H9 (cell line): Measurements from ENCODE around the gene PSTPIP1. TPM values are rescaled to one million over a fixed set of nuclear protein-coding genes. Genes with fewer than 3 reads are reported as not detected.

Source experiments
- DNase-seq: peaks from one replicate; pipeline ENCODE4 v3.0.0-alpha.2; 2017
- H2AFZ ChIP-seq: one replicate; pipeline ENCODE4 v1.6.1; 2013; ENCODE audit warnings: mild to moderate bottlenecking, low read length, control low read depth, moderate library complexity
- H2AK5ac ChIP-seq: 2 replicates; pipeline ENCODE4 v1.6.1; 2013; ENCODE audit warnings: low read length, control low read depth, mixed read lengths; ENCODE audit not compliant: insufficient read length
- H2BK120ac ChIP-seq: one replicate; pipeline ENCODE4 v1.6.1; 2013; ENCODE audit warnings: low read depth, mild to moderate bottlenecking, low read length, control low read depth, inconsistent platforms; ENCODE audit not compliant: poor library complexity, severe bottlenecking
- H2BK12ac ChIP-seq: 2 replicates; pipeline ENCODE4 v1.6.1; 2013; ENCODE audit warnings: low read length, control low read depth, mixed read lengths, low read depth; ENCODE audit not compliant: insufficient read length
- H2BK15ac ChIP-seq: 2 replicates; pipeline ENCODE4 v1.6.1; 2013; ENCODE audit warnings: low read depth, low read length, control low read depth
- H2BK20ac ChIP-seq: one replicate; pipeline ENCODE4 v1.6.1; 2013; ENCODE audit warnings: low read depth, mild to moderate bottlenecking, low read length, control low read depth, inconsistent platforms; ENCODE audit not compliant: poor library complexity, severe bottlenecking
- H2BK5ac ChIP-seq: 2 replicates; pipeline ENCODE4 v1.6.1; 2013; ENCODE audit warnings: low read length, control low read depth, mixed read lengths; ENCODE audit not compliant: insufficient read length
- H3K14ac ChIP-seq: 2 replicates; pipeline ENCODE4 v1.6.1; 2013; ENCODE audit warnings: low read length, control low read depth; ENCODE audit not compliant: insufficient read depth
- H3K18ac ChIP-seq: 2 replicates; pipeline ENCODE4 v1.6.1; 2013; ENCODE audit warnings: low read depth, mild to moderate bottlenecking, mixed read lengths, low read length, control low read depth; ENCODE audit not compliant: insufficient read length
- H3K23ac ChIP-seq: 2 replicates; pipeline ENCODE4 v1.6.1; 2013; ENCODE audit warnings: low read length, control low read depth, mixed read lengths, low read depth; ENCODE audit not compliant: insufficient read length
- H3K23me2 ChIP-seq: 2 replicates; pipeline ENCODE4 v1.6.1; 2013; ENCODE audit warnings: low read depth, mild to moderate bottlenecking, mixed read lengths, low read length, control low read depth; ENCODE audit not compliant: insufficient read length, poor library complexity, severe bottlenecking
- H3K27ac ChIP-seq: 2 replicates; pipeline ENCODE4 v1.5.1; 2013; ENCODE audit warnings: low read length, control low read depth, mixed read lengths, low read depth; ENCODE audit not compliant: insufficient read length
- H3K27me3 ChIP-seq: 2 replicates; pipeline ENCODE4 v1.6.1; 2013; ENCODE audit warnings: low read length, control low read depth, inconsistent platforms; ENCODE audit not compliant: insufficient read depth
- H3K4ac ChIP-seq: 2 replicates; pipeline ENCODE4 v1.6.1; 2013; ENCODE audit warnings: low read depth, mild to moderate bottlenecking, control low read depth, inconsistent platforms, low read length, moderate library complexity
- H3K4me1 ChIP-seq: 2 replicates; pipeline ENCODE4 v1.6.1; 2013; ENCODE audit warnings: low read length, control low read depth, inconsistent platforms; ENCODE audit not compliant: insufficient read depth
- H3K4me2 ChIP-seq: 2 replicates; pipeline ENCODE4 v1.6.1; 2013; ENCODE audit warnings: low read length, control low read depth, mixed read lengths; ENCODE audit not compliant: insufficient read length, insufficient read depth
- H3K56ac ChIP-seq: 2 replicates; pipeline ENCODE4 v1.6.1; 2013; ENCODE audit warnings: low read depth, mild to moderate bottlenecking, mixed read lengths, low read length, control low read depth; ENCODE audit not compliant: insufficient read length
- H3K79me1 ChIP-seq: 2 replicates; pipeline ENCODE4 v1.6.1; 2013; ENCODE audit warnings: low read depth, mild to moderate bottlenecking, moderate library complexity, low read length, control low read depth, inconsistent platforms; ENCODE audit not compliant: insufficient read depth, poor library complexity, severe bottlenecking
- H3K79me2 ChIP-seq: 2 replicates; pipeline ENCODE4 v1.6.1; 2013; ENCODE audit warnings: low read length, control low read depth, inconsistent platforms; ENCODE audit not compliant: insufficient read depth
- H3K9ac ChIP-seq: 2 replicates; pipeline ENCODE4 v1.6.1; 2013; ENCODE audit warnings: low read length, control low read depth, mixed read lengths; ENCODE audit not compliant: insufficient read length; ENCODE audit errors: extremely low read depth
- H3K9me3 ChIP-seq: one replicate; pipeline ENCODE4 v1.6.1; 2013; ENCODE audit warnings: low read depth, low read length, inconsistent platforms; ENCODE audit not compliant: control insufficient read depth
- H3T11ph ChIP-seq: one replicate; pipeline ENCODE4 v1.6.1; 2013; ENCODE audit warnings: mild to moderate bottlenecking, low read length, control low read depth, inconsistent platforms
- H4K20me1 ChIP-seq: one replicate; pipeline ENCODE4 v1.6.1; 2013; ENCODE audit not compliant: control insufficient read depth, insufficient read length, insufficient read depth
- H4K5ac ChIP-seq: 2 replicates; pipeline ENCODE4 v1.6.1; 2013; ENCODE audit warnings: low read depth, mild to moderate bottlenecking, mixed read lengths, low read length, control low read depth; ENCODE audit not compliant: insufficient read length
- H4K8ac ChIP-seq: replicated peaks from 2 replicates; pipeline ENCODE4 v1.6.1; 2013; ENCODE audit warnings: low read length, control low read depth, mixed read lengths, low read depth; ENCODE audit not compliant: insufficient read length
- H4K91ac ChIP-seq: 2 replicates; pipeline ENCODE4 v1.6.1; 2013; ENCODE audit warnings: low read depth, mild to moderate bottlenecking, moderate library complexity, mixed read lengths, low read length, control low read depth; ENCODE audit not compliant: insufficient read length
- H3K27ac Mint-ChIP-seq, 3 experiments: 2 replicates in 2 of 3; 3 replicates in 1 of 3; pipeline ENCODE4 v1.8.0; 2020 to 2021; ENCODE audit warnings: mixed read lengths in 3 of 3, mild to moderate bottlenecking in 1 of 3, moderate library complexity in 1 of 3
- H3K27me3 Mint-ChIP-seq: 2 replicates; pipeline ENCODE4 v1.8.0; 2021; ENCODE audit warnings: low read depth, mild to moderate bottlenecking, moderate library complexity, mixed read lengths
- H3K36me3 Mint-ChIP-seq, 3 experiments: 2 replicates in 2 of 3; 3 replicates in 1 of 3; pipeline ENCODE4 v1.8.0; 2020 to 2021; ENCODE audit warnings: low read depth in 3 of 3, mixed read lengths in 3 of 3; ENCODE audit not compliant: insufficient read depth in 1 of 3
- H3K4me1 Mint-ChIP-seq, 2 experiments: 2 replicates each; pipeline ENCODE4 v1.8.0; 2020; ENCODE audit warnings: mixed read lengths in 2 of 2
- H3K4me3 Mint-ChIP-seq, 2 experiments: 2 replicates in 1 of 2; 3 replicates in 1 of 2; pipeline ENCODE4 v1.8.0; 2020 to 2021; ENCODE audit warnings: mild to moderate bottlenecking in 2 of 2, mixed read lengths in 2 of 2, moderate library complexity in 1 of 2
- H3K9me3 Mint-ChIP-seq, 2 experiments: 2 replicates in 1 of 2; 3 replicates in 1 of 2; pipeline ENCODE4 v1.8.0; 2020; ENCODE audit warnings: mild to moderate bottlenecking in 2 of 2, mixed read lengths in 2 of 2, moderate library complexity in 1 of 2
- CTCF ChIP-seq: fragments of 200-600 bp; sonication (generic); conservative IDR thresholded peaks from 3 replicates; pipeline ENCODE4 v1.8.0; 2021; ENCODE audit warnings: antibody characterized with exemption, mild to moderate bottlenecking
- WGBS: extraction: QIAGEN DNeasy Blood & Tissue Kit; methylation state at CpG from one replicate; pipeline ENCODE4 v1.1.7; 2013; ENCODE audit warnings: missing lambda C conversion rate, low lambda C conversion rate, mixed read lengths; ENCODE audit not compliant: insufficient read length; ENCODE audit errors: extremely low coverage; 5-methylcytosine and 5-hydroxymethylcytosine counted together
- total RNA-seq: library from RNA; stranded (reverse); gene quantifications from 2 replicates; pipeline ENCODE4 v1.2.1, GENCODE V29; 2021

PSTPIP1 gene
- total RNA-seq, 1 experiment from 2014 or later, result 1.8 TPM

- Histone ChIP-seq H2BK120ac (no peak overlapping the region), H3T11ph (no peak overlapping the region), H3K27ac (no peak overlapping the region), H2BK15ac (no peak overlapping the region), H4K8ac (no peak overlapping the region), H3K14ac (no peak overlapping the region), H3K9ac (no peak overlapping the region), H4K20me1 (no peaks in the 10 kb centered on the region), H2AFZ (no peak overlapping the region), H4K5ac (no peak overlapping the region), H2BK20ac (no peak overlapping the region), H3K79me2 (peaks cover 4% of the 10 kb centered on the region; the same call in 1 of the 2 replicates), H3K9me3 (no peaks in the 10 kb centered on the region), H3K4me1 (peaks cover 3% of the 10 kb centered on the region), H3K23ac (no peak overlapping the region), H3K4ac (no peak overlapping the region), H3K23me2 (peaks cover 6% of the 10 kb centered on the region), H4K91ac (no peak overlapping the region), H3K27me3 (no peaks in the 10 kb centered on the region), H3K79me1 (no peaks in the 10 kb centered on the region), H2BK5ac (no peak overlapping the region), H3K56ac (no peak overlapping the region), H2AK5ac (no peak overlapping the region), H3K4me2 (no peak overlapping the region), H3K18ac (no peak overlapping the region), H2BK12ac (no peak overlapping the region)
- peaks cover 10 to 15% of the 10 kb centered on the region in 2 experiments for H3K4me1 Mint-ChIP-seq
- peaks cover 0 to 4% of the 10 kb centered on the region in 2 experiments; a peak in 1 of 5 replicates for H3K9me3 Mint-ChIP-seq
- H3K27ac Mint-ChIP-seq, result no peak overlapping the region
- WGBS, result no CpG with 5 or more reads among the region's 2 CpGs
- DNase-seq, result no peak
- no peak overlapping the region; a peak in 1 of 5 replicates for H3K4me3 Mint-ChIP-seq
- TF ChIP-seq CTCF, result no peak
- peaks cover 0 to 4% (median 0%) of the 10 kb centered on the region in 3 experiments; a peak in 1 of 7 replicates for H3K36me3 Mint-ChIP-seq
- peaks cover 3% of the 10 kb centered on the region for H3K27me3 Mint-ChIP-seq
These were observed 79.4 kb downstream of the PSTPIP1 start for GRCh38 chr15:77074350-77074749.
